Gastrocnemius medialis (tissue), 4 donors: ENCODE results near the gene PPP1R37. TPM values are rescaled to one million over a fixed set of nuclear protein-coding genes. Genes with fewer than 3 reads are reported as not detected.
A peak's percentile ranks its signal among the peaks of the same experiment; 100 is the strongest.

Experiments used
- ATAC-seq, 2 donors: fragments of 150-250 bp; one replicate each; pipeline ENCODE4 v1.9.1; 2016
- DNase-seq, 2 donors: peaks; one replicate each; pipeline ENCODE4 v3.0.0-alpha.2; 2019
- H3K27ac ChIP-seq, 4 donors: fragments of 200-600 bp; sonication (generic); 1 replicate in 1 of 4; 2 replicates in 3 of 4; pipeline ENCODE4 v1.5.1; 2016 to 2018; ENCODE audit warnings: mild to moderate bottlenecking in 2 of 4, moderate library complexity in 1 of 4
- H3K27me3 ChIP-seq, 3 donors: fragments of 200-600 bp; sonication (generic) in 2 of 3; 1 replicate in 1 of 3; 2 replicates in 2 of 3; pipeline versions ENCODE4 v1.5.1 to v1.6.0; 2016 to 2019; ENCODE audit warnings: mild to moderate bottlenecking in 1 of 3, moderate library complexity in 1 of 3
- H3K36me3 ChIP-seq, 2 donors: fragments of 200-600 bp; sonication (generic) in 1 of 2; one replicate each; pipeline ENCODE4 v1.5.1; 2017 to 2018
- H3K4me1 ChIP-seq, 2 donors: fragments of 200-600 bp; sonication (generic) in 1 of 2; one replicate each; pipeline ENCODE4 v1.5.1; 2016 to 2017; ENCODE audit warnings: mild to moderate bottlenecking in 2 of 2
- H3K4me3 ChIP-seq, 4 donors: fragments of 200-600 bp; sonication (generic) in 3 of 4; 1 replicate in 1 of 4; 2 replicates in 3 of 4; pipeline ENCODE4 v1.5.1; 2016 to 2019; ENCODE audit warnings: mild to moderate bottlenecking in 2 of 4
- H3K9me3 ChIP-seq, 3 donors: fragments of 200-600 bp; sonication (generic) in 2 of 3; 1 replicate in 1 of 3; 2 replicates in 2 of 3; pipeline ENCODE4 v1.5.1; 2016 to 2019
- CTCF ChIP-seq, 5 experiments: fragments of 450-650 bp in 3 of 5; fragments of 200-600 bp in 2 of 5; sonication (generic) in 2 of 5; IDR thresholded peaks in 4 of 5; conservative IDR thresholded peaks in 1 of 5; 1 replicate in 4 of 5; 2 replicates in 1 of 5; pipeline ENCODE4 v1.5.1; 2016 to 2019; ENCODE audit warnings: antibody characterized with exemption in 5 of 5, mild to moderate bottlenecking in 3 of 5, moderate library complexity in 3 of 5
- POLR2A ChIP-seq, 2 donors: fragments of 450-650 bp; IDR thresholded peaks; one replicate each; pipeline ENCODE4 v1.6.1; 2017; ENCODE audit warnings: antibody characterized with exemption in 2 of 2, mild to moderate bottlenecking in 2 of 2, moderate library complexity in 2 of 2
- in situ Hi-C, 4 donors: fragments of 200-750 bp; cut with MboI; loops; one replicate each; pipeline versions ENCODE4 v1.15.0 to v1.8.0; 2017; ENCODE audit warnings: low sequenced_read_pairs in 4 of 4
- intact Hi-C: fragments of 100-400 bp; cut with DNase I; formaldehyde crosslinking; loops from one replicate; pipeline ENCODE4 v1.15.1; 2023; ENCODE audit warnings: low total_unique reads
- total RNA-seq, 4 donors: library from RNA; depleted of rRNA; stranded (reverse); fragments of >200 nt; gene quantifications; one replicate each; pipeline versions ENCODE4 v1.1.0 to v1.2.3, GENCODE V29; 2016

Gene PPP1R37
- total RNA-seq, 4 donors from 2014 or later, result 30.5 to 51.1 (median 39.7) TPM

GRCh38 chr19:45161738-45162607, 69.0 kb downstream of the PPP1R37 start:
- ATAC-seq (peak; percentile 14 to 46), DNase-seq (peak in 1 of 2 donors; percentile 25)
- in situ Hi-C loops (no loop called here), intact Hi-C loops (loop anchor here (2.0 to 5.0 kb wide), 2 partner anchors 85 to 177 kb away; partner anchors contain the start of gene EXOC3L2)
- TF ChIP-seq CTCF (IDR thresholded peaks at IDR 0.05 in 4 of 5, conservative IDR thresholded peaks at IDR 0.05 in 1 of 5) (peak; percentile 5 to 63 (median 47)), POLR2A (IDR thresholded peaks at IDR 0.05) (no peak)
- no peak overlapping the region for H3K27ac ChIP-seq
- no peak overlapping the region for H3K4me3 ChIP-seq
- H3K36me3 ChIP-seq, result no peaks in the 10 kb centered on the region
- H3K27me3 ChIP-seq, result peaks cover 31 to 36% (median 34%) of the 10 kb centered on the region in 3 donors
- no peaks in the 10 kb centered on the region for H3K4me1 ChIP-seq
- H3K9me3 ChIP-seq, result no peaks in the 10 kb centered on the region

- Histone ChIP-seq H3K27ac (no peak overlapping the region), H3K4me1 (no peaks in the 10 kb centered on the region), H3K27me3 (peaks cover 31 to 36% (median 34%) of the 10 kb centered on the region in 3 donors), H3K4me3 (no peak overlapping the region), H3K9me3 (no peaks in the 10 kb centered on the region), H3K36me3 (no peaks in the 10 kb centered on the region)
- intact Hi-C loops, result loop anchor here (2.0 to 5.0 kb wide), 2 partner anchors 85 to 176 kb away; partner anchors contain the start of gene EXOC3L2
- in situ Hi-C loops, result no loop called here
- DNase-seq (no peak), ATAC-seq (no peak)
- TF ChIP-seq POLR2A (IDR thresholded peaks at IDR 0.05), result no peak
- TF ChIP-seq CTCF (IDR thresholded peaks at IDR 0.05 in 4 of 5, conservative IDR thresholded peaks at IDR 0.05 in 1 of 5), result no peak
These were observed 69.7 kb downstream of the PPP1R37 start for GRCh38 chr19:45162608-45163143.

- H3K9me3 ChIP-seq, result no peaks in the 10 kb centered on the region
- DNase-seq (no peak), ATAC-seq (no peak)
- no peak for TF ChIP-seq CTCF (IDR thresholded peaks at IDR 0.05 in 4 of 5, conservative IDR thresholded peaks at IDR 0.05 in 1 of 5)
- no peak for TF ChIP-seq POLR2A (IDR thresholded peaks at IDR 0.05)
- no peak overlapping the region for H3K4me3 ChIP-seq
- in situ Hi-C loops, result no loop called here
- no peaks in the 10 kb centered on the region for H3K4me1 ChIP-seq
- intact Hi-C loops, result loop anchor here (2.0 to 5.0 kb wide), 2 partner anchors 84 to 176 kb away; partner anchors contain the start of gene EXOC3L2
- no peak overlapping the region for H3K27ac ChIP-seq
- H3K36me3 ChIP-seq, result no peaks in the 10 kb centered on the region
- H3K27me3 ChIP-seq, result peaks cover 28 to 36% (median 34%) of the 10 kb centered on the region in 3 donors
These were observed 70.2 kb downstream of the PPP1R37 start for GRCh38 chr19:45163156-45163555.

GRCh38 chr19:45163751-45164460, 70.9 kb downstream of the PPP1R37 start:
- Histone ChIP-seq H3K36me3 (no peaks in the 10 kb centered on the region), H3K4me3 (no peak overlapping the region), H3K4me1 (no peaks in the 10 kb centered on the region), H3K27me3 (peaks cover 24 to 30% (median 28%) of the 10 kb centered on the region in 3 donors), H3K27ac (no peak overlapping the region), H3K9me3 (no peaks in the 10 kb centered on the region)
- TF ChIP-seq CTCF (IDR thresholded peaks at IDR 0.05 in 4 of 5, conservative IDR thresholded peaks at IDR 0.05 in 1 of 5) (no peak), POLR2A (IDR thresholded peaks at IDR 0.05) (no peak)
- intact Hi-C loops (loop anchor here (2.0 to 5.0 kb wide), 2 partner anchors 83 to 175 kb away; partner anchors contain the start of gene EXOC3L2), in situ Hi-C loops (no loop called here)
- DNase-seq, result no peak
- ATAC-seq, result no peak
